Measurements from ENCODE around the gene EREG. TPM values are rescaled to one million over a fixed set of nuclear protein-coding genes. Genes with fewer than 3 reads are reported as not detected.
A peak's percentile ranks its signal among the peaks of the same experiment; 100 is the strongest.

EREG gene
- polyA plus RNA-seq, 2 of the 4 experiments (the other 2 are of a cell fraction): 34.0 to 102 TPM

GRCh38 chr4:74316397-74316796 lies 48.5 kb upstream of the EREG start:
- DNase-seq (ENCODE audit: low read depth in 1 of 2, low spot score in 1 of 2) (no peak), FAIRE-seq (no peak), ATAC-seq (no peak)
- ChIA-PET POLR2A (no interaction called here), CTCF (interaction anchor here (0.6 to 7.9 kb wide), 7 partner anchors 9 to 663 kb away, joined by 3 to 136 read pairs (median 4); no protein-coding TSS in a partner anchor)
- H3K27ac ChIP-seq: no peak overlapping the region
- no peaks in the 10 kb centered on the region for H3K9me3 ChIP-seq
- WGBS (ENCODE audit: missing lambda C conversion rate): 50% methylated on average over 2 of the region's 2 CpGs
- peaks cover 21% of the 10 kb centered on the region for H3K4me1 ChIP-seq
- peak; percentile 21 for TF ChIP-seq MAFK (IDR thresholded peaks at IDR 0.05; ENCODE audit: partially characterized antibody)
- TF ChIP-seq HOXA7 (CRISPR knock-in tag; IDR thresholded peaks at IDR 0.05): no peak
- H3K4me3 ChIP-seq: no peak overlapping the region
- H3K4me2 ChIP-seq: no peak overlapping the region; the same call in 2 of the 3 replicates

DNA sequence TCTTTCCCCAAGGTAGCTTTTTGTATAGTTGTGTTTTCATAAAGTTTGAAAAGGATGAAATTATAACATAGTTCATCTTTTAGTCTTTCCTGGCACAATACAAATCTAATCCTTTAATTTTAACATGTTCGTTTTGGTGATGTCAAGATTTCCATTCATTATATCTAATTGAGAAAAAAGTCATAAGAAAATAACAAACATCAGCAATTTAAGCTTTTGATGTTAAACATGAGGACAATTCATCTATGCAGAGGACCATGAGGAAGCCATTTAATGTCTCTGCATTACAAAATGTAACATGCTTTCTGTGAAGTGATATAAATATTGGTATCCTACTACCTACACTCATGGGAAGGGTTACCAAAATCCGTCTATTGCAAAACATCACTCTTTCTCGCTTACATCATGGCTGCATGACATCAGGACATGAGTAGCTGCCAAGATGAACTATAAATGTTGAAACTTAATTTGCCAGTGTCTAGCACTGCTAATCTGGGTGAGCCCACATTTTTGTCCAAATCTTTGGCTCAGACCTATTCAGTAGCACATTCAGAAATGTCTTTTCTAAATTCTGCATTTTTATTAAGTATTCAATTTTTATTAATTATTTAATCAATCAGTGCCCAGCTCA lies 47.2 kb upstream of the EREG start:
- DNase-seq (ENCODE audit: low read depth in 1 of 2, low spot score in 1 of 2): no peak
- TF ChIP-seq MAFK (IDR thresholded peaks at IDR 0.05; ENCODE audit: partially characterized antibody) (peak; percentile 62), NR3C1 (IDR thresholded peaks at IDR 0.05) (no peak)
- ChIA-PET CTCF (interaction anchor here (0.7 to 7.9 kb wide), 3 partner anchors 59 to 355 kb away, joined by 3 to 136 read pairs (median 16); no protein-coding TSS in a partner anchor), POLR2A (no interaction called here)
- 83% methylated on average over 3 of the region's 3 CpGs for WGBS (ENCODE audit: missing lambda C conversion rate)
- Histone ChIP-seq H3K27ac (no peak overlapping the region), H3K4me1 (peaks cover 21% of the 10 kb centered on the region), H3K4me3 (no peak overlapping the region), H3K9me3 (no peaks in the 10 kb centered on the region), H3K4me2 (no peak overlapping the region)
- FAIRE-seq: no peak
- ATAC-seq: no peak

DNA sequence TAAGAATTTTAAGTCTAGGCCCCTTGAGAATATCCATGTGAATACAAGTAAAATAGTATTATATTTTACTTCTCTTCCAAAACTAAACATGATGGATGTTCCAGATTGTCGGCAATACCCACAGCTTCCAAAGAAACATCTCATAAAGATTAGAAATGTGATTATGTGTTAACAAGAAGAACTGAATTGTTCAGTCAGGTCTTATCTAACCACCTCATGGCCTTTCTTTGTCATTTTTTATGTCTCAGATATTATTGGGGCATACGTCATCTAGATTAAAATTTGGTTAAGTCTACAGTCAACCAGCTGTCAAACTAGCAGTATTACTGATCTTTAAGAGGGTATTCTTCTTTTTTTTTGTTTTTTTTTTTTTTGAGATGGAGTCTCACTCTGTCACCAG lies 46.7 kb upstream of the EREG start:
- Histone ChIP-seq H3K4me2 (no peak overlapping the region), H3K4me1 (peaks cover 21% of the 10 kb centered on the region), H3K4me3 (no peak overlapping the region), H3K27ac (no peak overlapping the region), H3K9me3 (no peaks in the 10 kb centered on the region)
- ATAC-seq (no peak), DNase-seq (ENCODE audit: low read depth in 1 of 2, low spot score in 1 of 2) (no peak), FAIRE-seq (no peak)
- 93% methylated on average over 2 of the region's 2 CpGs for WGBS (ENCODE audit: missing lambda C conversion rate)
- TF ChIP-seq, protein P1, sequence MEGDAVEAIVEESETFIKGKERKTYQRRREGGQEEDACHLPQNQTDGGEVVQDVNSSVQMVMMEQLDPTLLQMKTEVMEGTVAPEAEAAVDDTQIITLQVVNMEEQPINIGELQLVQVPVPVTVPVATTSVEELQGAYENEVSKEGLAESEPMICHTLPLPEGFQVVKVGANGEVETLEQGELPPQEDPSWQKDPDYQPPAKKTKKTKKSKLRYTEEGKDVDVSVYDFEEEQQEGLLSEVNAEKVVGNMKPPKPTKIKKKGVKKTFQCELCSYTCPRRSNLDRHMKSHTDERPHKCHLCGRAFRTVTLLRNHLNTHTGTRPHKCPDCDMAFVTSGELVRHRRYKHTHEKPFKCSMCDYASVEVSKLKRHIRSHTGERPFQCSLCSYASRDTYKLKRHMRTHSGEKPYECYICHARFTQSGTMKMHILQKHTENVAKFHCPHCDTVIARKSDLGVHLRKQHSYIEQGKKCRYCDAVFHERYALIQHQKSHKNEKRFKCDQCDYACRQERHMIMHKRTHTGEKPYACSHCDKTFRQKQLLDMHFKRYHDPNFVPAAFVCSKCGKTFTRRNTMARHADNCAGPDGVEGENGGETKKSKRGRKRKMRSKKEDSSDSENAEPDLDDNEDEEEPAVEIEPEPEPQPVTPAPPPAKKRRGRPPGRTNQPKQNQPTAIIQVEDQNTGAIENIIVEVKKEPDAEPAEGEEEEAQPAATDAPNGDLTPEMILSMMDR (IDR thresholded peaks at IDR 0.05): no peak
- TF ChIP-seq USF2 (IDR thresholded peaks at IDR 0.05): no peak
- TF ChIP-seq, protein P2, sequence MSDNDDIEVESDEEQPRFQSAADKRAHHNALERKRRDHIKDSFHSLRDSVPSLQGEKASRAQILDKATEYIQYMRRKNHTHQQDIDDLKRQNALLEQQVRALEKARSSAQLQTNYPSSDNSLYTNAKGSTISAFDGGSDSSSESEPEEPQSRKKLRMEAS (IDR thresholded peaks at IDR 0.05): no peak
- TF ChIP-seq HDAC2 (IDR thresholded peaks at IDR 0.05): no peak
- TF ChIP-seq CEBPB (IDR thresholded peaks at IDR 0.05): no peak
- no peak for TF ChIP-seq KDM1A (IDR thresholded peaks at IDR 0.05; ENCODE audit: low read depth)
- TF ChIP-seq NPAS2 (CRISPR knock-in tag; IDR thresholded peaks at IDR 0.05; ENCODE audit: borderline replicate concordance): no peak
- no peak for TF ChIP-seq ZFP36 (IDR thresholded peaks at IDR 0.05; ENCODE audit: borderline replicate concordance, partially characterized antibody)
- TF ChIP-seq NR3C1 (IDR thresholded peaks at IDR 0.05): no peak
- no peak for TF ChIP-seq CHD4 (IDR thresholded peaks at IDR 0.05; ENCODE audit: borderline replicate concordance)
- no peak for TF ChIP-seq ATOH8 (CRISPR knock-in tag; IDR thresholded peaks at IDR 0.05; ENCODE audit: low read depth)
- TF ChIP-seq ESRRA (IDR thresholded peaks at IDR 0.05; ENCODE audit: borderline replicate concordance, low read length): no peak
- TF ChIP-seq POLR2A (IDR thresholded peaks at IDR 0.05; ENCODE audit: low read length): no peak
- TF ChIP-seq RFX5 (IDR thresholded peaks at IDR 0.05): no peak
- TF ChIP-seq, protein P3, sequence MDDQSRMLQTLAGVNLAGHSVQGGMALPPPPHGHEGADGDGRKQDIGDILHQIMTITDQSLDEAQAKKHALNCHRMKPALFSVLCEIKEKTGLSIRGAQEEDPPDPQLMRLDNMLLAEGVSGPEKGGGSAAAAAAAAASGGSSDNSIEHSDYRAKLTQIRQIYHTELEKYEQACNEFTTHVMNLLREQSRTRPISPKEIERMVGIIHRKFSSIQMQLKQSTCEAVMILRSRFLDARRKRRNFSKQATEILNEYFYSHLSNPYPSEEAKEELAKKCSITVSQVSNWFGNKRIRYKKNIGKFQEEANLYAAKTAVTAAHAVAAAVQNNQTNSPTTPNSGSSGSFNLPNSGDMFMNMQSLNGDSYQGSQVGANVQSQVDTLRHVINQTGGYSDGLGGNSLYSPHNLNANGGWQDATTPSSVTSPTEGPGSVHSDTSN (IDR thresholded peaks at IDR 0.05): no peak
- no peak for TF ChIP-seq NFE2L2 (conservative IDR thresholded peaks at IDR 0.05; ENCODE audit: low read length)
- ChIA-PET POLR2A (interaction anchor here (0.7 kb wide), 1 partner anchor 132 kb away, joined by 4 read pairs; no protein-coding TSS in a partner anchor), CTCF (interaction anchor here (0.9 to 7.9 kb wide), 4 partner anchors 89 to 354 kb away, joined by 3 to 136 read pairs (median 10); no protein-coding TSS in a partner anchor)

Data from A549 (cell line).